ENCODE data around the gene SMIM21.

The SMIM21 gene

DNA sequence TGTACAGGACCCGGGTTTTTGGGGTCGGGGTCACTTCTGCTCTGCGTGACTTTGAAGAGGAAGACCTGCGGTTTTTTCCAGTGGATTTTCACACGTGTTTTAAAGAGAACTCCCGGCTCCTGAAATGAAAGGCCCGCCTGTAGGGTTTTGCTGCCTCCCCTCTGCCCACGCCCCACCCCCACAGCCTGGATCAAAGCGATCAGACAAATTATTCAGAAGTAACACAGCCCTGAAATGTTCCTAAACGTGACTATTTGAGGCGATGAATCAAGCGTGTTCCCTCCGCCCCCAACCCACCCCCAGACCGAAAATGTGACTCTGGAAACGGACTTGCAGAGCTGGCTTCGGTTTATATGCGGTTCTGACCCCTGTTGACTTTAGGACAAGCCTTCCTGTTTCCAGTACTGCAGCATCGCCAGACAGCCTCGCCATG, 28.7 kb upstream of the SMIM21 start:
- H3K4me3 ChIP-seq (ENCODE audit: low read depth, low read length) = no peak overlapping the region

DNA sequence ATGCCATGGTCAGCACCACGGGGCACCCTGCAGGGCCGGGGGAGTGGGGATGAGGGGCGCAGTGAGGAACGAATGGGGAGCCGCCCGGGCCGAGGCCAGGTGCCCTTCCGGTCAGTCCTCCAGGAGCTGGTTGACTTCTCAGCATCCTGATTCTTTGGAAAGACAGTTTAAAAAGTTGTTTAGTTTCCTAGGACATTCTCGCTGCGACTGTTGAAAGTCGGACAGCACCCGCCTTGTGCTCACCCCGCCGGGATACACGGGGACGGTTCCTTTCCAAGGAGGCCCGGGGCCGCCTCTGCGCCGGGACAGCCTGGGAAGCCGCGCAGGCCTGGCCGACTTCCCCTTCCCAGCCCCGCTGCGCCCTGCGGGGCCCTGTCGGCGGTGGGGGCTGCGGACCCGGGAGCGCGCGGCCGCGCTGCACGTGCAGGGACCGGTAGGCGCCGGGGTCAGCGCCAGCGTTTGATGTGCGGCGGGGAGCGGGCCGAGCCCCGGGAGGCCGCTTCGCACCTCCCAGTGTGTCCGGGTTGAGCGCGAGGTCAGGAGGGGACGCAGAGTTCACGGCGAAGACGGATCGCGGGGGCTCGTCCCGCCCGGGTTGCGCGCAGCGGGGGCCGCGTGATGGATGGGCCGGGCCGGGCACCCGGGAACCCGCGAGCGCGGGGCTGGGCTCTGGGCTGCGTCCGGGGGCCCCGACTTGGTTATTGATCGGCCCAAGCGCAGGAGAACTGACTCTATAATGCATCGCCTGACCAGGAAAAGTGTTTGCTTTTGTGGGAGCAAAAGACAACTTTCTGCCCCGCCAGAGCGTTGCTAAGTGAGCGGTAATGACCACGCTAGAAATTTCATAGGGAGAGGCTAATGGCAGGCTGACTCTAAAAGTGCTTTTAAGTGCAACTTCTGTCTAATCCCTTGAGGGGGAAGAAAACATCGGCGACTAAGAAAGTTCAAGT, 28.0 kb upstream of the SMIM21 start:
- Histone ChIP-seq H3K27me3 (ENCODE audit: insufficient read depth, low read depth, severe bottlenecking) (no peaks in the 10 kb centered on the region), H3K36me3 (no peaks in the 10 kb centered on the region), H3K4me3 (ENCODE audit: low read depth, low read length) (no peak overlapping the region), H3K9me3 (ENCODE audit: severe bottlenecking) (no peaks in the 10 kb centered on the region), H3K27ac (no peak overlapping the region)
- TF ChIP-seq, protein P1, sequence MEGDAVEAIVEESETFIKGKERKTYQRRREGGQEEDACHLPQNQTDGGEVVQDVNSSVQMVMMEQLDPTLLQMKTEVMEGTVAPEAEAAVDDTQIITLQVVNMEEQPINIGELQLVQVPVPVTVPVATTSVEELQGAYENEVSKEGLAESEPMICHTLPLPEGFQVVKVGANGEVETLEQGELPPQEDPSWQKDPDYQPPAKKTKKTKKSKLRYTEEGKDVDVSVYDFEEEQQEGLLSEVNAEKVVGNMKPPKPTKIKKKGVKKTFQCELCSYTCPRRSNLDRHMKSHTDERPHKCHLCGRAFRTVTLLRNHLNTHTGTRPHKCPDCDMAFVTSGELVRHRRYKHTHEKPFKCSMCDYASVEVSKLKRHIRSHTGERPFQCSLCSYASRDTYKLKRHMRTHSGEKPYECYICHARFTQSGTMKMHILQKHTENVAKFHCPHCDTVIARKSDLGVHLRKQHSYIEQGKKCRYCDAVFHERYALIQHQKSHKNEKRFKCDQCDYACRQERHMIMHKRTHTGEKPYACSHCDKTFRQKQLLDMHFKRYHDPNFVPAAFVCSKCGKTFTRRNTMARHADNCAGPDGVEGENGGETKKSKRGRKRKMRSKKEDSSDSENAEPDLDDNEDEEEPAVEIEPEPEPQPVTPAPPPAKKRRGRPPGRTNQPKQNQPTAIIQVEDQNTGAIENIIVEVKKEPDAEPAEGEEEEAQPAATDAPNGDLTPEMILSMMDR (IDR thresholded peaks at IDR 0.05; ENCODE audit: low read depth, low read length) = no peak
- no peak for DNase-seq

More for the DNA sequence above, 28.7 kb upstream of the SMIM21 start:
- no peak for DNase-seq
- H3K9me3 ChIP-seq (ENCODE audit: severe bottlenecking) = no peaks in the 10 kb centered on the region
- TF ChIP-seq, protein P1 (IDR thresholded peaks at IDR 0.05; ENCODE audit: low read depth, low read length) = no peak
- no peak overlapping the region for H3K27ac ChIP-seq
- H3K27me3 ChIP-seq (ENCODE audit: insufficient read depth, low read depth, severe bottlenecking) = no peaks in the 10 kb centered on the region
- H3K36me3 ChIP-seq = no peaks in the 10 kb centered on the region

DNA sequence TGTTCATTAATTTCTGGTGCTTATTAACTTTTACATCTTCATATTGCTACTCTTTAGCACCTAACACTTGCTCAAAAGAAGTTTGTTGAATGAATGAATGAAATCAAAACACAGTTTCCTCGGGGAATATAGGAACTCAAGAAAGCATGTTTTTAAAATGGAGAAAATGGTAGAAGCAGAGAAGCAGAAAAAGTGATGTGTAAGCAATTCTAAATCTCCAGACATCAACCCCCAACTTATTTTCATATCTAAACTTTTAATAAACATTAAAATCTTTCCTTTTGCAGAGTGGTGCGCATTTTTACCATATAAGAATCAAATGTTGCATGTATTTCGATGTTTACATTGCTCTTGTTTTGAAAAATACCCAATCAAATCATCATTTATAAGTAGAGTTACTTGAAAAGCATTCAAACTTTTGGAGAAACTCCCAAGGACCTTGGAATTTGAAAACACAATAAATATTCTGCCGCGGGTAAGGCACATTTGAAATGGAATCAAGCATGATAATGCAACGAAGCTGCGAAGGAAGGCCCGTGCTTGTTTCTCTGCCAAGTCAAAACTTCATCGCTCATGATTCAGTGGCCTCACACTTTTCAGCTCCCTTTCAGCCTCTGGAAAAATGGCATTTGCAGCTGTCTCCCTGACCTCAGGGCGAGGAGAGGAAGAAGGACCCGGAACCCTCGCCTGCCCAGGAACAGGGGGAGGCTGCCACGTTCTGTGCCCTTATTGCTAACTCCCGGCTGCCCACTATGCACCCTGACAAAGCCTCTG, 26.7 kb upstream of the SMIM21 start:
- Histone ChIP-seq H3K36me3 (no peaks in the 10 kb centered on the region), H3K4me3 (ENCODE audit: low read depth, low read length) (no peak overlapping the region), H3K9me3 (ENCODE audit: severe bottlenecking) (no peaks in the 10 kb centered on the region), H3K27me3 (ENCODE audit: insufficient read depth, low read depth, severe bottlenecking) (no peaks in the 10 kb centered on the region), H3K27ac (no peak overlapping the region)
- TF ChIP-seq, protein P1 (IDR thresholded peaks at IDR 0.05; ENCODE audit: low read depth, low read length) = no peak
- no peak for DNase-seq

DNA sequence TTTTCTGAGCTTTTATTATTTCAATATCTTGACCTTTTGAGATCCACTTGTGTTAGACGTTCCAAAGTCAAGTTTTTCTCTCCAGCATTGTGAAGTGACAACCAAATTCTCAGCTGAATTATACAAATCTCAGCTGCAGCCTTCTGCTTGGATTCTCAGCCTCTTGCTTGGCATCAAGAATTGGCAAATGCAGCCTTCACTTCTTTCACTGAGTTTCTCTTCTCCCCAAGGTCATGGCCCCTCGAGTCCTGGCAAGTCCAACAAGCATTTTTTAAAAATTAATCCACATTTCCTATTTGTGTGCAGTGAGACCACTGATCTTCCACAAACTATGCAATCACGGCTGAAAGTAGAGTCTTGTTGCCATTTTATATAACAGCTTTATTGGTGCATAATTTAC, 23.4 kb upstream of the SMIM21 start:
- TF ChIP-seq, protein P1 (IDR thresholded peaks at IDR 0.05; ENCODE audit: low read depth, low read length) = no peak
- H3K4me3 ChIP-seq (ENCODE audit: low read depth, low read length) = no peak overlapping the region
- no peak for DNase-seq
- H3K27me3 ChIP-seq (ENCODE audit: insufficient read depth, low read depth, severe bottlenecking) = no peaks in the 10 kb centered on the region
- no peaks in the 10 kb centered on the region for H3K36me3 ChIP-seq
- H3K9me3 ChIP-seq (ENCODE audit: severe bottlenecking) = no peaks in the 10 kb centered on the region
- no peak overlapping the region for H3K27ac ChIP-seq

DNA sequence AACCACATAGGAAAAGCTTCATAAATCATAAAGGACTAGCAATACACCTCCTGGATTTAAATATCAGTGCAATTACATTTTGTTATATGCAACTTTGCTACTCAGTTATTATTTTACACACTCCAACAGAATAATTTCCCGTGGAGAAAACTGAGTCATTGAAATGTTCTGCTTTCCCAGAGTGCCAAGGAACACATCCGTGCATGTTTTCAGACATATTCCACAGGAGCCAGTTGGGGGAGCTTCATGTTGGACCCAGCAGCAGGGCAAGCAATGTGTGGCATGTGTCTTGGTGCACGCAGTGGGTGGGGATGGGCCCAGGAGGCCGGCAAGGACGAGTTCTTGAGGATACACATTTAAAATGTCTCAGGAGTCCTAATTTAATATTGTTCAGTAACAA, 14.4 kb upstream of the SMIM21 start:
- Histone ChIP-seq H3K9me3 (ENCODE audit: severe bottlenecking) (no peaks in the 10 kb centered on the region), H3K36me3 (no peaks in the 10 kb centered on the region), H3K27me3 (ENCODE audit: insufficient read depth, low read depth, severe bottlenecking) (no peaks in the 10 kb centered on the region), H3K27ac (no peak overlapping the region), H3K4me3 (ENCODE audit: low read depth, low read length) (no peak overlapping the region)
- DNase-seq = no peak
- TF ChIP-seq, protein P1 (IDR thresholded peaks at IDR 0.05; ENCODE audit: low read depth, low read length) = no peak
